GM12878 (cell line): ENCODE data around the gene RREB1. TPM values are rescaled to one million over a fixed set of nuclear protein-coding genes. Genes with fewer than 3 reads are reported as not detected.

Source experiments
- ATAC-seq: fragments of 200-7000 bp; cut with Tn5 transposase; 3 replicates; pipeline ENCODE4 v1.9.1; 2020; ENCODE audit warnings: mild to moderate bottlenecking, moderate library complexity
- BruUV-seq: library from RNA; stranded (reverse); fragments of 400-500 nt; replicated peaks from 2 replicates; lab custom pipeline; 2021; lab: Mats Ljungman, UMichigan
- CTCF ChIA-PET: fragments of 300-600 bp; sonication (Branson Sonifier 250); formaldehyde crosslinking; extraction: SDS; loops from one replicate; lab custom pipeline; 2021; ENCODE audit warnings: inconsistent platforms; lab: Yijun Ruan, JAX
- POLR2A ChIA-PET: fragments of 350-600 bp; formaldehyde crosslinking; extraction: SDS; loops from one replicate; lab custom pipeline; 2021; ENCODE audit warnings: inconsistent platforms; lab: Charles Lee
- RAD21 ChIA-PET: fragments of 300-600 bp; sonication (Branson Sonifier 250); formaldehyde crosslinking; loops from one replicate; lab custom pipeline; 2023; ENCODE audit warnings: antibody characterized with exemption; ENCODE audit not compliant: unreplicated experiment; lab: Charles Lee
- SMC1A ChIA-PET: fragments of 300-600 bp; sonication (Branson Sonifier 250); formaldehyde crosslinking; loops from one replicate; lab custom pipeline; 2023; ENCODE audit not compliant: unreplicated experiment, uncharacterized antibody; lab: Charles Lee
- DNase-seq: peaks from one replicate; pipeline ENCODE4 v3.0.0-alpha.2; 2011; ENCODE audit warnings: low read depth, low spot score
- FAIRE-seq: peaks from 3 replicates; lab custom pipeline; 2011; peaks lifted over from hg19 to GRCh38; lab: Jason Lieb, UNC
- H2AFZ ChIP-seq: 2 replicates; pipeline ENCODE4 v1.6.0; 2011; ENCODE audit warnings: low read depth, low read length, control low read depth; ENCODE audit not compliant: control insufficient read depth
- H3K27ac ChIP-seq: 2 replicates; pipeline ENCODE4 v1.5.1; 2011; ENCODE audit warnings: control low read depth; ENCODE audit not compliant: control insufficient read depth, insufficient read depth
- H3K27me3 ChIP-seq, 2 experiments: replicated peaks in 1 of 2; 2 replicates each; pipeline versions ENCODE4 v1.6.0 to v1.6.1; 2011; ENCODE audit warnings: low read length in 1 of 2; ENCODE audit not compliant: control insufficient read depth in 2 of 2, insufficient read depth in 2 of 2
- H3K36me3 ChIP-seq, 2 experiments: 2 replicates each; pipeline ENCODE4 v1.5.1; 2011; ENCODE audit warnings: low read length in 1 of 2; ENCODE audit not compliant: control insufficient read depth in 2 of 2, insufficient read depth in 2 of 2
- H3K4me1 ChIP-seq: 2 replicates; pipeline ENCODE4 v1.6.1; 2011; ENCODE audit warnings: mild to moderate bottlenecking, low read length, moderate library complexity, mixed read lengths; ENCODE audit not compliant: control insufficient read depth, insufficient read depth
- H3K4me2 ChIP-seq: 2 replicates; pipeline ENCODE4 v1.6.0; 2011; ENCODE audit warnings: control low read depth; ENCODE audit not compliant: control insufficient read depth, insufficient read depth
- H3K4me3 ChIP-seq: fragments of 200-600 bp; sonication (generic); 2 replicates; pipeline ENCODE4 v1.5.1; 2016
- H3K79me2 ChIP-seq: 2 replicates; pipeline ENCODE4 v1.6.0; 2011; ENCODE audit warnings: low read length; ENCODE audit not compliant: control insufficient read depth, insufficient read depth
- H3K9ac ChIP-seq: 2 replicates; pipeline ENCODE4 v1.8.0; 2011; ENCODE audit warnings: low read length, control low read depth, mixed read lengths; ENCODE audit not compliant: control insufficient read depth, insufficient read depth
- H3K9me3 ChIP-seq: replicated peaks from 3 replicates; pipeline ENCODE4 v1.5.1; 2011; ENCODE audit warnings: mild to moderate bottlenecking, low read length; ENCODE audit not compliant: control insufficient read depth, insufficient read depth
- H4K20me1 ChIP-seq: 2 replicates; pipeline ENCODE4 v1.6.0; 2011; ENCODE audit not compliant: control insufficient read depth, insufficient read depth
- BMI1 ChIP-seq: fragments of 450-650 bp; IDR thresholded peaks from 2 replicates; pipeline ENCODE4 v1.6.1; 2016; ENCODE audit warnings: mild to moderate bottlenecking, moderate library complexity, borderline replicate concordance
- GABPA ChIP-seq: IDR thresholded peaks from 2 replicates; pipeline ENCODE4 v1.6.1; 2014; ENCODE audit warnings: antibody characterized with exemption, low read depth, mild to moderate bottlenecking, inconsistent platforms
- NR2F1 ChIP-seq: fragments of 450-650 bp; conservative IDR thresholded peaks from 2 replicates; pipeline ENCODE4 v1.6.1; 2017; ENCODE audit warnings: mild to moderate bottlenecking
- RBBP5 ChIP-seq: fragments of 200-600 bp; sonication (generic); conservative IDR thresholded peaks from 2 replicates; pipeline ENCODE4 v1.6.1; 2016
- RUNX3 ChIP-seq: IDR thresholded peaks from 2 replicates; pipeline ENCODE4 v1.6.1; 2012; ENCODE audit warnings: low read length, inconsistent platforms
- SMAD5 ChIP-seq: IDR thresholded peaks from 2 replicates; pipeline ENCODE4 v1.6.1; 2016; ENCODE audit warnings: antibody characterized with exemption, low read depth
- SUZ12 ChIP-seq: fragments of 200-600 bp; sonication (generic); IDR thresholded peaks from one replicate; pipeline ENCODE4 v1.6.1; 2018; ENCODE audit warnings: antibody characterized with exemption, mild to moderate bottlenecking; ENCODE audit not compliant: unreplicated experiment
- ZSCAN29 ChIP-seq: fragments of 450-650 bp; IDR thresholded peaks from 2 replicates; pipeline ENCODE4 v1.6.1; 2017; ENCODE audit warnings: mild to moderate bottlenecking, moderate library complexity
- WGBS: methylation state at CpG from one replicate; pipeline ENCODE4 v1.1.6; 2016; ENCODE audit warnings: low lambda C conversion rate; ENCODE audit not compliant: insufficient replicate concordance, insufficient coverage; ENCODE audit errors: missing lambda C conversion rate; 5-methylcytosine and 5-hydroxymethylcytosine counted together
- in situ Hi-C: fragments of 300-500 bp; cut with MboI; formaldehyde crosslinking; loops from 9 replicates; pipeline ENCODE4 v1.14.3; 2018; ENCODE audit warnings: mixed read lengths
- intact Hi-C: fragments of 100-400 bp; cut with micrococcal nuclease; formaldehyde crosslinking; loops from one replicate; pipeline ENCODE4 v1.14.2; 2022; ENCODE audit not compliant: unreplicated experiment
- polyA plus RNA-seq, 11 experiments: library from polyadenylated mRNA; depleted of rRNA in 4 of 11; unstranded in 6 of 11; stranded (reverse) in 5 of 11; fragments of >200 nt; fragmentation: Nextera tagmentation in 4 of 11; fragmentation: Illumina TruSeq in 1 of 11; extraction: Ambion mirVana in 4 of 11; extraction: Trizol in 1 of 11; gene quantifications; 1 replicate in 1 of 11; 2 replicates in 10 of 11; pipeline versions ENCODE4 v1.2.1 to v1.2.3, GENCODE V29; 2011 to 2016; ENCODE audit warnings: inconsistent platforms in 2 of 11, missing spikeins in 2 of 11, low read depth in 1 of 11
- total RNA-seq, 4 experiments: library from RNA; depleted of rRNA in 3 of 4; stranded (reverse); fragments of >200 nt in 3 of 4; fragmentation: Illumina TruSeq in 1 of 4; extraction: Trizol in 1 of 4; gene quantifications; 2 replicates each; pipeline versions ENCODE4 v1.2.1 to v1.2.3, GENCODE V29; 2013 to 2021
- TF ChIP-seq, protein P1 (sequence below): fragments of 450-650 bp; IDR thresholded peaks from 2 replicates; pipeline ENCODE4 v1.6.1; 2017; ENCODE audit warnings: mild to moderate bottlenecking, moderate library complexity
- TF ChIP-seq, protein P2 (sequence below): IDR thresholded peaks from 2 replicates; pipeline ENCODE4 v1.6.1; 2011; ENCODE audit warnings: borderline replicate concordance, low read depth, mild to moderate bottlenecking, moderate library complexity, low read length; ENCODE audit not compliant: insufficient read depth, poor library complexity, severe bottlenecking

RREB1 gene
- total and polyA plus RNA-seq, 10 of the 15 experiments (the other 5 are each of a cell fraction or from before 2014, with no cell fraction given), result 1.9 to 30.3 (median 8.6) TPM

DNA sequence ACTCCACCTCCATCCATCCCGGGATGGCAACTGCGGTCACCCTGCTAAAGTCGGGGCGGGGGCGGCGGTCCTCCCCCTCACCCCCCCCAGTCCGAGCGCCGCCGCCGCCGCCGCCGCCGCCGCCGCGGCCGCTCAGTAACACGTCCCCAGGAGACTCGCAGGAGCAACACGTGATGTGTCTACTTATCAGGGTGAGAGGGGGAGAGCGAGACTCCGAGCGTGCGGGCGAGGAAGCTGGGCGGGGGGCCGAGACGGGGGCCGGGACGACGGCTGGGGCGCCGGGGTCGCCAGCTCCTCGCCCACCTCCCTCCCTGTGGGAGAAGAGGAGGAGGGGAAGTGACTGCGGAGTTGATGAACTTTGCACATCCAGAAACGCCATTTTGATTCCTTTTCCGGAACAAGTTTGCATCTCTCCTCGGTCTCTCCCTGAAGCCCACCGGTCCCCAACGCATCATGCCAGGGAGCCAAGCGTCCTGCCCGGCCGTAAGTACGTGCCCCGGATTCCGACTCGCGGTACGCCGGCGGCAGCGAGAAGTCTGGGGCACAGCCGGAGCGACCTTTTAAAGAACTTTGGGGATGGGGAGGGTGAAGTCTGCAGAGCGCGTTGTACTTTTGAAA lies at the start of gene RREB1 (continued):
- TF ChIP-seq, protein P1, sequence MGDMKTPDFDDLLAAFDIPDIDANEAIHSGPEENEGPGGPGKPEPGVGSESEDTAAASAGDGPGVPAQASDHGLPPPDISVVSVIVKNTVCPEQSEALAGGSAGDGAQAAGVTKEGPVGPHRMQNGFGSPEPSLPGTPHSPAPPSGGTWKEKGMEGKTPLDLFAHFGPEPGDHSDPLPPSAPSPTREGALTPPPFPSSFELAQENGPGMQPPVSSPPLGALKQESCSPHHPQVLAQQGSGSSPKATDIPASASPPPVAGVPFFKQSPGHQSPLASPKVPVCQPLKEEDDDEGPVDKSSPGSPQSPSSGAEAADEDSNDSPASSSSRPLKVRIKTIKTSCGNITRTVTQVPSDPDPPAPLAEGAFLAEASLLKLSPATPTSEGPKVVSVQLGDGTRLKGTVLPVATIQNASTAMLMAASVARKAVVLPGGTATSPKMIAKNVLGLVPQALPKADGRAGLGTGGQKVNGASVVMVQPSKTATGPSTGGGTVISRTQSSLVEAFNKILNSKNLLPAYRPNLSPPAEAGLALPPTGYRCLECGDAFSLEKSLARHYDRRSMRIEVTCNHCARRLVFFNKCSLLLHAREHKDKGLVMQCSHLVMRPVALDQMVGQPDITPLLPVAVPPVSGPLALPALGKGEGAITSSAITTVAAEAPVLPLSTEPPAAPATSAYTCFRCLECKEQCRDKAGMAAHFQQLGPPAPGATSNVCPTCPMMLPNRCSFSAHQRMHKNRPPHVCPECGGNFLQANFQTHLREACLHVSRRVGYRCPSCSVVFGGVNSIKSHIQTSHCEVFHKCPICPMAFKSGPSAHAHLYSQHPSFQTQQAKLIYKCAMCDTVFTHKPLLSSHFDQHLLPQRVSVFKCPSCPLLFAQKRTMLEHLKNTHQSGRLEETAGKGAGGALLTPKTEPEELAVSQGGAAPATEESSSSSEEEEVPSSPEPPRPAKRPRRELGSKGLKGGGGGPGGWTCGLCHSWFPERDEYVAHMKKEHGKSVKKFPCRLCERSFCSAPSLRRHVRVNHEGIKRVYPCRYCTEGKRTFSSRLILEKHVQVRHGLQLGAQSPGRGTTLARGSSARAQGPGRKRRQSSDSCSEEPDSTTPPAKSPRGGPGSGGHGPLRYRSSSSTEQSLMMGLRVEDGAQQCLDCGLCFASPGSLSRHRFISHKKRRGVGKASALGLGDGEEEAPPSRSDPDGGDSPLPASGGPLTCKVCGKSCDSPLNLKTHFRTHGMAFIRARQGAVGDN, result peak; percentile 48

DNA sequence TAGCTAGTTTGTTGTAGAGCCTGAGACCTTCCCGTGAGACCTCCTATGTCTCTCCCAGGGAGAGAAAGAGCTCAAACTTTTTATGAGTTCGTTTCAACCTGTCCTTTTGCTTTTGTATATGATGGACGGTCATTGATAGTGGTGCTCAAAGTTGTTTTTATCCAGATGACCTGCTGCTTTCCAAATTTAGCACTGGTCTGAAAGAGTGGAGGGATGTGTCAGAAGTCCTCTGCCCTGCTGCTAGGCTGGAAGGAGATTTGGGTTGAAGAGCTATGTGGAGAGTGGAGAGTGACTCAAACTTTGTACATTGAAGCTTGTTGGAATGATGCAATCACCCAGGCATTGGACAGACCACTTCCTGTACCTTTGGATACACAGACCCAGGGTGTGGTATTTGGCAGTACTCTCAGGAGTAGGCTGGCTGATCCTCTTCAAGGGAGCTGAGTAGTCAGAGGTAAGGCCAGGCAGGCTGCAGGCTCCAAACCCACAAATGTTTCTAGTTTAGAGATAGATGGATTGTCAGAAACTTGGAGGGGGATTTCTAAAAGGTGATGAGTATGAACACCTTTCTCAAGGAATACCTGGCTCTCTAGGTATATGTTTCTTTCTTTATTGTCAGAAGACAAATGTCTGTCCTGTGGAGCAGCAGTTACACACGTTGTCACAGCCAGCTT lies 49.4 kb upstream of the RREB1 start:
- Histone ChIP-seq H3K27me3 (no peaks in the 10 kb centered on the region), H2AFZ (no peak overlapping the region), H3K4me1 (no peaks in the 10 kb centered on the region), H3K79me2 (no peaks in the 10 kb centered on the region), H4K20me1 (no peaks in the 10 kb centered on the region), H3K27ac (no peak overlapping the region), H3K9ac (no peak overlapping the region), H3K4me2 (no peak overlapping the region), H3K9me3 (no peaks in the 10 kb centered on the region), H3K36me3 (no peaks in the 10 kb centered on the region), H3K4me3 (no peak overlapping the region)
- 58% methylated on average over 4 of the region's 4 CpGs for WGBS
- ChIA-PET POLR2A (interaction anchor here (1.0 kb wide), 1 partner anchor 66 kb away, joined by 3 read pairs; no protein-coding TSS in a partner anchor), CTCF (no interaction called here), RAD21 (interaction anchor here (0.5 to 1.2 kb wide), 4 partner anchors 15 to 381 kb away, joined by 3 to 5 read pairs (median 4); no protein-coding TSS in a partner anchor), SMC1A (interaction anchor here (1.1 to 1.6 kb wide), 3 partner anchors 15 to 116 kb away, joined by 3 read pairs; no protein-coding TSS in a partner anchor)
- peak; percentile 31; the same call in 1 of the 3 replicates for ATAC-seq
- FAIRE-seq, result peak; percentile 7
- in situ Hi-C loops (no loop called here), intact Hi-C loops (no loop called here)
- no peak for DNase-seq
- BruUV-seq, result no TSS peak
- TF ChIP-seq, protein P1, result no peak
- no peak for TF ChIP-seq ZSCAN29
- TF ChIP-seq GABPA, result no peak
- no peak for TF ChIP-seq RBBP5
- TF ChIP-seq NR2F1, result no peak
- TF ChIP-seq, protein P2, sequence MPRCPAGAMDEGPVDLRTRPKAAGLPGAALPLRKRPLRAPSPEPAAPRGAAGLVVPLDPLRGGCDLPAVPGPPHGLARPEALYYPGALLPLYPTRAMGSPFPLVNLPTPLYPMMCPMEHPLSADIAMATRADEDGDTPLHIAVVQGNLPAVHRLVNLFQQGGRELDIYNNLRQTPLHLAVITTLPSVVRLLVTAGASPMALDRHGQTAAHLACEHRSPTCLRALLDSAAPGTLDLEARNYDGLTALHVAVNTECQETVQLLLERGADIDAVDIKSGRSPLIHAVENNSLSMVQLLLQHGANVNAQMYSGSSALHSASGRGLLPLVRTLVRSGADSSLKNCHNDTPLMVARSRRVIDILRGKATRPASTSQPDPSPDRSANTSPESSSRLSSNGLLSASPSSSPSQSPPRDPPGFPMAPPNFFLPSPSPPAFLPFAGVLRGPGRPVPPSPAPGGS, result no peak
- TF ChIP-seq RUNX3, result no peak
- TF ChIP-seq BMI1, result no peak
- no peak for TF ChIP-seq SUZ12
- TF ChIP-seq SMAD5, result no peak
